GM21723 (cell line): ENCODE data around the gene WNT7B.

Experiments used
- ATAC-seq: cut with Tn5 transposase; IDR thresholded peaks from one replicate; pipeline ENCODE4 v1.9.1; 2021; ENCODE audit warnings: mild to moderate bottlenecking, moderate library complexity; ENCODE audit not compliant: unreplicated experiment

The WNT7B gene

GRCh38 chr22:45997077-45997776, 20.3 kb upstream of the WNT7B start:
- no peak for ATAC-seq

- ATAC-seq = no peak
Measured at GRCh38 chr22:45996241-45997076, 19.5 kb upstream of the WNT7B start.

GRCh38 chr22:45995405-45996101, 18.6 kb upstream of the WNT7B start:
- no peak for ATAC-seq

GRCh38 chr22:45994491-45995404, 17.8 kb upstream of the WNT7B start:
- no peak for ATAC-seq

- no peak for ATAC-seq
Measured at GRCh38 chr22:45993841-45994240, 16.9 kb upstream of the WNT7B start.

- ATAC-seq = no peak
Measured at GRCh38 chr22:45993143-45993692, 16.3 kb upstream of the WNT7B start.

GRCh38 chr22:45992737-45993136, 15.8 kb upstream of the WNT7B start:
- no peak for ATAC-seq

GRCh38 chr22:45991098-45991497, 14.1 kb upstream of the WNT7B start:
- no peak for ATAC-seq

- no peak for ATAC-seq
Measured at GRCh38 chr22:45987136-45987861, 10.3 kb upstream of the WNT7B start.

GRCh38 chr22:45984316-45984916, 7.5 kb upstream of the WNT7B start:
- ATAC-seq = no peak

- no peak for ATAC-seq
Measured at GRCh38 chr22:45983797-45984196, 6.8 kb upstream of the WNT7B start.

- ATAC-seq = no peak
Measured at GRCh38 chr22:45980761-45981160, 3.8 kb upstream of the WNT7B start.

GRCh38 chr22:45980268-45980570, 3.3 kb upstream of the WNT7B start:
- no peak for ATAC-seq

- no peak for ATAC-seq
Measured at GRCh38 chr22:45978275-45978713, 1.3 kb upstream of the WNT7B start.

GRCh38 chr22:45977551-45978274, 751 bp upstream of the WNT7B start:
- ATAC-seq = no peak

- ATAC-seq = no peak
Measured at GRCh38 chr22:45976254-45977002, 534 bp downstream of the WNT7B start.

- no peak for ATAC-seq
Measured at GRCh38 chr22:45975164-45976161, 1.5 kb downstream of the WNT7B start.
